Ovary (tissue), 3 donors: ENCODE measurements around the gene SPAM1.

Experiments
- CTCF ChIP-seq, 3 donors: fragments of 450-650 bp in 2 of 3; fragments of 200-600 bp in 1 of 3; IDR thresholded peaks; one replicate each; pipeline versions ENCODE4 v1.5.1 to v1.8.0; 2016 to 2022; ENCODE audit warnings: antibody characterized with exemption in 3 of 3, mild to moderate bottlenecking in 1 of 3
- POLR2A ChIP-seq: fragments of 450-650 bp; IDR thresholded peaks from one replicate; pipeline ENCODE4 v1.6.1; 2017; ENCODE audit warnings: antibody characterized with exemption, mild to moderate bottlenecking, moderate library complexity
- donor health status: DM: no; HTN: no; CAD: no.

DNA sequence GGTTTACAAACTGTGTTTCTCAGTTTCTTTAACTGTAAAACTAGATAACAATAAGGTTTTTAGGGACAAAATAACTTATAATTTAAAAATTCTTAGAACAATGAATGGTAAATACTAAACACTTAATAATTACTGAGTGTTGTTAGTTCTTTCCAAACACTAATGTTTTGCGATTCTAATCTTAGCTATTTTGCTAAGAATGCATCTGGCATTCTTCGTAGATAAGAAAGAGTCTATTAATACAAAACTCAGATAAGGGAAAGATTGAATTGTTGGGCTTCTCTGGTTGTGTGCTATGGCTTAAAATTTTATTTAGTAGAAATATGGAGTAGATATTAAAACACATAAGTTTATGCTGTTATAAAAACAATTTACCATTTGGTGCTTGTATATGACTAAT is 62.4 kb downstream of the SPAM1 start:
- TF ChIP-seq CTCF (IDR thresholded peaks at IDR 0.05) (no peak), POLR2A (no peak)
